Pancreas (tissue), 10 donors: ENCODE results near the gene ZNF407. TPM values are rescaled to one million over a fixed set of nuclear protein-coding genes. Genes with fewer than 3 reads are reported as not detected.

Experiments used
- ATAC-seq, 4 donors: fragments of 200-7000 bp; cut with Tn5 transposase; one replicate each; pipeline versions ENCODE4 v1.8.0 to v1.9.1; 2020; ENCODE audit warnings: mild to moderate bottlenecking in 4 of 4, moderate library complexity in 4 of 4
- DNase-seq, 6 donors: peaks; one replicate each; pipeline ENCODE4 v3.0.0-alpha.2; 2020
- FAIRE-seq: peaks from 2 replicates; lab custom pipeline; 2012; peaks lifted over from hg19 to GRCh38; lab: Jason Lieb, UNC
- H3K27ac ChIP-seq, 4 donors: fragments of 200-600 bp; sonication (generic); 1 replicate in 3 of 4; 2 replicates in 1 of 4; pipeline versions ENCODE4 v1.5.0 to v1.8.0; 2020
- H3K27me3 ChIP-seq, 4 donors: fragments of 200-600 bp; one replicate each; pipeline ENCODE4 v1.8.0; 2021
- H3K36me3 ChIP-seq, 3 donors: fragments of 200-600 bp; sonication (generic) in 1 of 3; one replicate each; pipeline versions ENCODE4 v1.5.0 to v1.8.0; 2020 to 2021
- H3K4me1 ChIP-seq, 3 donors: fragments of 200-600 bp; one replicate each; pipeline ENCODE4 v1.8.0; 2021
- H3K4me3 ChIP-seq, 4 donors: fragments of 200-600 bp; sonication (generic) in 2 of 4; one replicate each; pipeline versions ENCODE4 v1.5.0 to v1.8.0; 2020 to 2021
- H3K9me3 ChIP-seq, 4 donors: fragments of 200-600 bp; one replicate each; pipeline ENCODE4 v1.8.0; 2021
- CTCF ChIP-seq, 4 donors: fragments of 200-600 bp; sonication (generic) in 3 of 4; IDR thresholded peaks; one replicate each; pipeline versions ENCODE4 v1.5.0 to v1.8.0; 2021; ENCODE audit warnings: antibody characterized with exemption in 4 of 4
- WGBS, 2 donors: extraction: QIAGEN DNeasy Blood & Tissue Kit; methylation state at CpG; one replicate each; pipeline ENCODE4 v1.1.7; 2013; 5-methylcytosine and 5-hydroxymethylcytosine counted together
- intact Hi-C, 3 donors: fragments of 100-400 bp; cut with DNase I; formaldehyde crosslinking; loops; one replicate each; pipeline versions ENCODE4 v1.11.1 to v1.14.2; 2022
- polyA plus RNA-seq, 2 donors: library from polyadenylated mRNA; stranded (reverse); fragments of 200-250 nt; gene quantifications; one replicate each; pipeline ENCODE4 v1.2.3, GENCODE V29; 2013
- total RNA-seq, 6 donors: library from RNA; stranded (reverse); fragmentation: NEBNext Ultra II Directional in 4 of 6; extraction: Animal tissue kit (Norgen Biotek cat#: 25700) in 4 of 6; gene quantifications; one replicate each; pipeline versions ENCODE4 v1.2.1 to v1.2.4, GENCODE V29; 2021 to 2023
- donor health status: healthy with polysubstance abuse.
- donor health status: DM: no; HTN: no; CAD: no; lungs with moderate emphysema.
- donor health status: DM: no; HTN: no; CAD: no.
- donor health status: control.
- donor health status: control.
- donor health status: Bipolar disorder and iron deficiency.
- donor health status: DM: yes; HTN: yes; CAD: no.
- donor health status: DM: no; HTN: no; CAD: no.
- donor health status: DM: no; HTN: no; CAD: no.
- donor health status: DM: yes; HTN: yes; CAD: no.

ZNF407 gene
- total and polyA plus RNA-seq, 8 donors, result 2.7 to 10.0 (median 4.9) TPM

GRCh38 chr18:74935434-74935833, 337.8 kb downstream of the ZNF407 start:
- TF ChIP-seq CTCF (IDR thresholded peaks at IDR 0.05), result no peak
- Histone ChIP-seq H3K36me3 (no peaks in the 10 kb centered on the region), H3K4me3 (no peak overlapping the region), H3K4me1 (no peaks in the 10 kb centered on the region), H3K9me3 (no peaks in the 10 kb centered on the region), H3K27ac (no peak overlapping the region), H3K27me3 (no peaks in the 10 kb centered on the region)
- ATAC-seq (no peak), FAIRE-seq (no peak), DNase-seq (no peak)
- WGBS, 2 donors, result 71 to 76% methylated on average over 7 of the region's 7 CpGs
- intact Hi-C loops, result no loop called here

GRCh38 chr18:74936343-74936742, 338.7 kb downstream of the ZNF407 start:
- Histone ChIP-seq H3K27me3 (no peaks in the 10 kb centered on the region), H3K9me3 (no peaks in the 10 kb centered on the region), H3K36me3 (no peaks in the 10 kb centered on the region), H3K4me3 (no peak overlapping the region), H3K27ac (no peak overlapping the region), H3K4me1 (no peaks in the 10 kb centered on the region)
- ATAC-seq, result no peak
- no peak for FAIRE-seq
- WGBS, 2 donors, result 93% methylated on average over 6 of the region's 6 CpGs
- intact Hi-C loops, result no loop called here
- no peak for DNase-seq
- TF ChIP-seq CTCF (IDR thresholded peaks at IDR 0.05), result no peak

GRCh38 chr18:74937291-74937690, 339.6 kb downstream of the ZNF407 start:
- H3K4me3 ChIP-seq, result no peak overlapping the region
- H3K9me3 ChIP-seq, result no peaks in the 10 kb centered on the region
- no peaks in the 10 kb centered on the region for H3K36me3 ChIP-seq
- no peak for TF ChIP-seq CTCF (IDR thresholded peaks at IDR 0.05)
- 86 to 97% methylated on average over 1 of the region's 1 CpG for WGBS, 2 donors
- ATAC-seq (no peak), FAIRE-seq (no peak), DNase-seq (no peak)
- H3K4me1 ChIP-seq, result no peaks in the 10 kb centered on the region
- no peaks in the 10 kb centered on the region for H3K27me3 ChIP-seq
- H3K27ac ChIP-seq, result no peak overlapping the region
- intact Hi-C loops, result no loop called here

- no peak for FAIRE-seq
- no peak for TF ChIP-seq CTCF (IDR thresholded peaks at IDR 0.05)
- Histone ChIP-seq H3K9me3 (no peaks in the 10 kb centered on the region), H3K4me1 (no peaks in the 10 kb centered on the region), H3K36me3 (no peaks in the 10 kb centered on the region), H3K4me3 (no peak overlapping the region), H3K27ac (no peak overlapping the region), H3K27me3 (no peaks in the 10 kb centered on the region)
- intact Hi-C loops, result no loop called here
- DNase-seq, result no peak
- 95 to 97% methylated on average over 5 of the region's 5 CpGs for WGBS, 2 donors
- no peak for ATAC-seq
Measured at GRCh38 chr18:74940856-74941255, 343.2 kb downstream of the ZNF407 start.

GRCh38 chr18:74942319-74942910, 344.7 kb downstream of the ZNF407 start:
- no peak for FAIRE-seq
- DNase-seq, result no peak
- Histone ChIP-seq H3K36me3 (no peaks in the 10 kb centered on the region), H3K9me3 (no peaks in the 10 kb centered on the region), H3K27ac (no peak overlapping the region), H3K4me3 (no peak overlapping the region), H3K27me3 (no peaks in the 10 kb centered on the region), H3K4me1 (no peaks in the 10 kb centered on the region)
- WGBS, 2 donors, result 90 to 92% methylated on average over 9 of the region's 9 CpGs
- ATAC-seq, result no peak
- no peak for TF ChIP-seq CTCF (IDR thresholded peaks at IDR 0.05)
- intact Hi-C loops, result no loop called here
